Naive thymus-derived CD8-positive, alpha-beta T cell (primary cell): ENCODE measurements around the gene MAPK10. TPM values are rescaled to one million over a fixed set of nuclear protein-coding genes. Genes with fewer than 3 reads are reported as not detected.
"Not testable (repeated sequence)": the region's sequence is repeated elsewhere in the genome, so short reads cannot be mapped to it uniquely, and the experiment has no call there.

Experiments used
- ATAC-seq, 2 donors: fragments of 150-1000 bp; cut with Tn5 transposase in 1 of 2; sonication (Bioruptor Pico), chemical (Tn5 transposase) in 1 of 2; 1 replicate in 1 of 2; 2 replicates in 1 of 2; pipeline ENCODE4 v1.10.0; 2021; ENCODE audit warnings: mild to moderate bottlenecking in 2 of 2, moderate library complexity in 2 of 2
- POLR2A ChIA-PET: fragments of 350-600 bp; sonication (Branson Sonifier 250); formaldehyde crosslinking; loops from one replicate; lab custom pipeline; 2021; ENCODE audit warnings: antibody characterized with exemption; lab: Charles Lee
- DNase-seq, 10 donors: peaks; one replicate each; pipeline versions ENCODE4 v3.0.0 to v3.0.0-alpha.2; 2020 to 2022
- H3K27ac Mint-ChIP-seq, 10 donors: one replicate each; pipeline ENCODE4 v1.8.0; 2020 to 2022; ENCODE audit warnings: mild to moderate bottlenecking in 10 of 10, mixed read lengths in 10 of 10, moderate library complexity in 4 of 10, inconsistent platforms in 1 of 10
- H3K27me3 Mint-ChIP-seq, 5 donors: one replicate each; pipeline ENCODE4 v1.8.0; 2021 to 2022; ENCODE audit warnings: mixed read lengths in 5 of 5
- H3K36me3 Mint-ChIP-seq, 3 donors: one replicate each; pipeline ENCODE4 v1.8.0; 2020 to 2022; ENCODE audit warnings: mixed read lengths in 3 of 3, mild to moderate bottlenecking in 2 of 3, inconsistent platforms in 1 of 3
- H3K4me1 Mint-ChIP-seq, 4 donors: one replicate each; pipeline ENCODE4 v1.8.0; 2021 to 2022; ENCODE audit warnings: mixed read lengths in 4 of 4
- H3K4me3 Mint-ChIP-seq, 10 donors: one replicate each; pipeline ENCODE4 v1.8.0; 2020 to 2022; ENCODE audit warnings: mild to moderate bottlenecking in 10 of 10, mixed read lengths in 10 of 10, moderate library complexity in 6 of 10, inconsistent platforms in 1 of 10
- H3K9me3 Mint-ChIP-seq, 9 donors: one replicate each; pipeline ENCODE4 v1.8.0; 2020 to 2022; ENCODE audit warnings: mixed read lengths in 9 of 9, mild to moderate bottlenecking in 3 of 9, inconsistent platforms in 1 of 9, moderate library complexity in 1 of 9
- polyA plus RNA-seq, 3 donors: library from polyadenylated mRNA; unstranded; fragments of 300-500 nt; fragmentation: Illumina TruSeq; gene quantifications; one replicate each; pipeline ENCODE4 v1.2.3, GENCODE V29; 2021
- total RNA-seq, 8 experiments: library from RNA in 2 of 8; stranded (reverse) in 2 of 8; gene quantifications; one replicate each; pipeline ENCODE4 v1.2.3 and lab custom pipeline; 2021 to 2026

MAPK10 gene
- total and polyA plus RNA-seq, 5 experiments from 2014 or later = not detected

- Mint-ChIP-seq H3K4me1 (no peaks in the 10 kb centered on the region), H3K36me3 (no peaks in the 10 kb centered on the region), H3K27ac (no peak overlapping the region), H3K27me3 (no peaks in the 10 kb centered on the region), H3K4me3 (no peak overlapping the region), H3K9me3 (peaks cover 0 to 21% (median 3%) of the 10 kb centered on the region in 9 donors)
- POLR2A ChIA-PET = no interaction called here
- no peak for ATAC-seq
- no peak for DNase-seq
These were observed 252.7 kb downstream of the MAPK10 start for GRCh38 chr4:86107112-86107511.

GRCh38 chr4:86106475-86106874 lies 253.4 kb downstream of the MAPK10 start:
- ATAC-seq (no peak), DNase-seq (no peak)
- no peaks in the 10 kb centered on the region for H3K4me1 Mint-ChIP-seq
- H3K4me3 Mint-ChIP-seq = no peak overlapping the region
- no peaks in the 10 kb centered on the region for H3K36me3 Mint-ChIP-seq
- H3K27me3 Mint-ChIP-seq = no peaks in the 10 kb centered on the region
- no peak overlapping the region for H3K27ac Mint-ChIP-seq
- POLR2A ChIA-PET = no interaction called here
- peaks cover 0 to 21% (median 3%) of the 10 kb centered on the region in 9 donors for H3K9me3 Mint-ChIP-seq

GRCh38 chr4:86101841-86102240 lies 258.0 kb downstream of the MAPK10 start:
- Mint-ChIP-seq H3K27me3 (no peaks in the 10 kb centered on the region), H3K9me3 (peaks cover 0 to 9% (median 0%) of the 10 kb centered on the region in 9 donors), H3K4me1 (no peaks in the 10 kb centered on the region), H3K36me3 (no peaks in the 10 kb centered on the region), H3K27ac (no peak overlapping the region), H3K4me3 (no peak overlapping the region)
- no peak for DNase-seq
- POLR2A ChIA-PET = no interaction called here
- no peak for ATAC-seq

GRCh38 chr4:86101410-86101809 lies 258.4 kb downstream of the MAPK10 start:
- Mint-ChIP-seq H3K4me1 (no peaks in the 10 kb centered on the region), H3K4me3 (no peak overlapping the region), H3K9me3 (peaks cover 0 to 9% (median 0%) of the 10 kb centered on the region in 9 donors), H3K27me3 (no peaks in the 10 kb centered on the region), H3K36me3 (no peaks in the 10 kb centered on the region), H3K27ac (no peak overlapping the region)
- no peak for ATAC-seq
- DNase-seq = no peak
- POLR2A ChIA-PET = no interaction called here

GRCh38 chr4:86100539-86101215 lies 259.2 kb downstream of the MAPK10 start:
- POLR2A ChIA-PET = no interaction called here
- H3K4me1 Mint-ChIP-seq = no peaks in the 10 kb centered on the region
- no peak for DNase-seq
- H3K36me3 Mint-ChIP-seq = no peaks in the 10 kb centered on the region
- H3K27me3 Mint-ChIP-seq = no peaks in the 10 kb centered on the region
- H3K27ac Mint-ChIP-seq = no peak overlapping the region
- ATAC-seq = no peak
- H3K4me3 Mint-ChIP-seq = no peak overlapping the region
- H3K9me3 Mint-ChIP-seq = peaks cover 0 to 7% (median 0%) of the 10 kb centered on the region in 9 donors

GRCh38 chr4:86099348-86099747 lies 260.5 kb downstream of the MAPK10 start:
- Mint-ChIP-seq H3K27ac (no peak overlapping the region), H3K4me1 (no peaks in the 10 kb centered on the region)
- DNase-seq = no peak

GRCh38 chr4:86098691-86099090 lies 261.2 kb downstream of the MAPK10 start:
- peaks cover 0 to 3% (median 0%) of the 10 kb centered on the region in 9 donors for H3K9me3 Mint-ChIP-seq
- DNase-seq = no peak
- no peak for ATAC-seq
- no peak overlapping the region for H3K27ac Mint-ChIP-seq
- no peaks in the 10 kb centered on the region for H3K4me1 Mint-ChIP-seq
- H3K4me3 Mint-ChIP-seq = no peak overlapping the region
- POLR2A ChIA-PET = no interaction called here
- H3K36me3 Mint-ChIP-seq = no peaks in the 10 kb centered on the region
- H3K27me3 Mint-ChIP-seq = no peaks in the 10 kb centered on the region

More at GRCh38 chr4:86099348-86099747, 260.5 kb downstream of the MAPK10 start:
- Mint-ChIP-seq H3K27me3 (no peaks in the 10 kb centered on the region), H3K36me3 (no peaks in the 10 kb centered on the region), H3K4me3 (no peak overlapping the region), H3K9me3 (peaks cover 0 to 3% (median 0%) of the 10 kb centered on the region in 9 donors)
- ATAC-seq = no peak
- POLR2A ChIA-PET = no interaction called here

- ATAC-seq = no peak
- no peaks in the 10 kb centered on the region for H3K9me3 Mint-ChIP-seq
- no peaks in the 10 kb centered on the region for H3K4me1 Mint-ChIP-seq
- DNase-seq = no peak
- H3K36me3 Mint-ChIP-seq = no peaks in the 10 kb centered on the region
- H3K27ac Mint-ChIP-seq = no peak overlapping the region
- H3K4me3 Mint-ChIP-seq = no peak overlapping the region
- POLR2A ChIA-PET = no interaction called here
- no peaks in the 10 kb centered on the region for H3K27me3 Mint-ChIP-seq
These were observed 263.5 kb downstream of the MAPK10 start for GRCh38 chr4:86096373-86096772.

GRCh38 chr4:86092684-86093083 lies 267.2 kb downstream of the MAPK10 start:
- Mint-ChIP-seq H3K9me3 (no peaks in the 10 kb centered on the region), H3K4me1 (no peaks in the 10 kb centered on the region), H3K36me3 (no peaks in the 10 kb centered on the region), H3K27me3 (no peaks in the 10 kb centered on the region), H3K4me3 (no peak overlapping the region), H3K27ac (no peak overlapping the region)
- POLR2A ChIA-PET = no interaction called here
- DNase-seq = no peak
- ATAC-seq = no peak

GRCh38 chr4:86091201-86091600 lies 268.7 kb downstream of the MAPK10 start:
- no peak overlapping the region for H3K4me3 Mint-ChIP-seq
- POLR2A ChIA-PET = no interaction called here
- no peaks in the 10 kb centered on the region for H3K27me3 Mint-ChIP-seq
- ATAC-seq = no peak
- no peaks in the 10 kb centered on the region for H3K36me3 Mint-ChIP-seq
- H3K9me3 Mint-ChIP-seq = no peaks in the 10 kb centered on the region
- no peaks in the 10 kb centered on the region for H3K4me1 Mint-ChIP-seq
- no peak overlapping the region for H3K27ac Mint-ChIP-seq
- DNase-seq = no peak

- Mint-ChIP-seq H3K4me3 (no peak overlapping the region), H3K27ac (no peak overlapping the region), H3K4me1 (no peaks in the 10 kb centered on the region), H3K27me3 (no peaks in the 10 kb centered on the region), H3K36me3 (no peaks in the 10 kb centered on the region), H3K9me3 (peaks cover 0 to 2% (median 0%) of the 10 kb centered on the region in 9 donors)
- POLR2A ChIA-PET = no interaction called here
- DNase-seq (no peak), ATAC-seq (no peak)
These were observed 270.0 kb downstream of the MAPK10 start for GRCh38 chr4:86089781-86090323.

GRCh38 chr4:86089053-86089452 lies 270.8 kb downstream of the MAPK10 start:
- Mint-ChIP-seq H3K4me3 (no peak overlapping the region), H3K4me1 (no peaks in the 10 kb centered on the region), H3K9me3 (peaks cover 0 to 10% (median 0%) of the 10 kb centered on the region in 9 donors), H3K27me3 (peaks cover 0 to 3% (median 0%) of the 10 kb centered on the region in 5 donors), H3K27ac (no peak overlapping the region), H3K36me3 (no peaks in the 10 kb centered on the region)
- POLR2A ChIA-PET = no interaction called here
- DNase-seq (no peak), ATAC-seq (no peak)

GRCh38 chr4:86075796-86076195 lies 284.1 kb downstream of the MAPK10 start:
- ATAC-seq, H3K4me3 Mint-ChIP-seq, H3K36me3 Mint-ChIP-seq, POLR2A ChIA-PET, H3K9me3 Mint-ChIP-seq, H3K27me3 Mint-ChIP-seq, H3K4me1 Mint-ChIP-seq, H3K27ac Mint-ChIP-seq, DNase-seq: not testable (repeated sequence)

GRCh38 chr4:86060341-86060740 lies 299.5 kb downstream of the MAPK10 start:
- H3K4me3 Mint-ChIP-seq = no peak overlapping the region
- no peaks in the 10 kb centered on the region for H3K4me1 Mint-ChIP-seq
- DNase-seq = no peak
- H3K36me3 Mint-ChIP-seq = no peaks in the 10 kb centered on the region
- peaks cover 0 to 5% (median 0%) of the 10 kb centered on the region in 5 donors for H3K27me3 Mint-ChIP-seq
- no peak for ATAC-seq
- H3K9me3 Mint-ChIP-seq = no peaks in the 10 kb centered on the region
- no peak overlapping the region for H3K27ac Mint-ChIP-seq
- POLR2A ChIA-PET = no interaction called here
